GM18951 (cell line): ENCODE measurements around the gene SEMA5B.

Experiments used
- POLR2A ChIP-seq: IDR thresholded peaks from 4 replicates; pipeline ENCODE4 v1.6.1; 2011; ENCODE audit warnings: mild to moderate bottlenecking; ENCODE audit not compliant: insufficient read length, insufficient read depth; ENCODE audit errors: extremely low read depth
- in situ Hi-C: fragments of 300-500 bp; cut with MboI; formaldehyde crosslinking; loops from one replicate; pipeline ENCODE4 v1.12.0; 2022; ENCODE audit warnings: low sequenced_read_pairs, mixed read lengths, inconsistent platforms; ENCODE audit not compliant: unreplicated experiment

The SEMA5B gene

DNA sequence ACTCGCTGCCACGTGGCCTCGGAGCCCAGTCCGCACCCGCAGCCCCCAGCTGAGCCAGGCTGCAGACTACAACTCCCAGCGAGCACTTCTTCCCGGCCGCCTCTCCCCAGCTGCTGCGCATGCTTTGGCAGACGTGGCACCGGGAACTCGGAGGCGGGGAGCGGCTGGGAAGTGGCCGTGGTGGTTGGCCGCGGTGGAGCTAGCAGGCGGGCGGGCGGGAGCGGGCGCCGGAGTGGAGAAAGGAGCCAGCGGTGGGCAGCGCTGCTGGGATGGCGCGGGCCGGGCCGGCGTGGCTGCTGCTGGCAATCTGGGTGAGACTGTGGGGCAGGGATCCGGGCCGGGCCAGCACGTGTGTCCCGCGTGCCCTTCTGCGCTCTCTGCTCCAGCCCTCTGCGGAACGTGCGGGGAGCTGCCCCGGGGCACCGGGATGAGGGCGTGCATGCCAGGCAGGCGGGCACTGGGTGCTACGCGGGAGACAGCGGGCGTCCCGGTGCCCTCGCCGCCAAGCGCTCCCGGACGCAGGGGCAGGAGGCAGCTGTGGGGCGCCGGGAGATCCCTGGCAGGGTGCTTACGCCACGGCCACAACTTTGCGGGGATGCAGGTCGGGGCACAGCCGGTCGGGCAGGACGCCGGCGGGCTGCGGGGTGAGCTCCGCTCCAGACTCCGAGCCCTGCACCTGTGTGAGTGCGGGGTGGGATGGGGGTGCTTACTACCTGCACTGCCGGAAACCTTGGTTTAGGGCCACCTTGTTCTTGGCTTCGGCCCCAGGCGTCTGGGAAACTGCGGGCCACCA, 39.5 kb upstream of the SEMA5B start, which contains the start of gene PDIA5:
TSS of gene PDIA5 (plus strand) at position 130 of the 793 bp plus-strand sequence. CDS start at position 270, 140 bp downstream.
- TF ChIP-seq POLR2A, result peak; percentile 71
- in situ Hi-C loops, result no loop called here

DNA sequence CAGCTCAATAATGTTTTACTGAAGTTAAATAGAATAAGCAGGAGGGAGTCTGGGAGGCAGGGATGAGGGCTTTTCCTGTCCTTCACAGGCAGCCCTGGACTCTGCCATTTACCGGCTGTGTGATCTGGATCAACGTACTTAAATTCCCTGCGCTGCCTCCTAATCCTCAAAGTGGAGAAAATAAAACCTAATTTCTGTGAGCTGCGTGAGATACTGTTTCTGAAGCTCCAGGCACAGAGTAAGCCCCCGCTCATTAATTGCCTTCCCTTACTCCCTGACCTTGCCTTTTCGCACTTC, 39.0 kb upstream of the SEMA5B start:
- in situ Hi-C loops, result no loop called here
- TF ChIP-seq POLR2A, result no peak

DNA sequence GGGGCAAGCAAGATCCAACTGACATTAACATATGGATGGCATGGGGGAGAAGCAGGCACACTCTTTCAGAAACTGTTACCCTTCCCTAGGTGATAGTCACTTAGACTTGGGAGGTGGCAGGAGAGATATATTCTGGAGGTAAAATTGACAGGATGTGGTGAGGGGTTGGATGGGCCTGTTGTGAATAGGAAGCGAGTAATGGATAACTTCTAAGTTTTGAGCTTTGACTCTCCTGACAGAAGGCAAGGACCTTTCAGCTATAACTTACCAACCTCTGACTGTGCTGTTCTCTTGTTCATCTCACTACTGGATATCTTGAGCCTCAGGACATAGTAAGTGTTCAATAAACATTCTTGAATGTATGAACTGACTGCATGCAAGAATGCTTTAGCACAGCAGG, 37.4 kb upstream of the SEMA5B start:
- in situ Hi-C loops, result no loop called here
- no peak for TF ChIP-seq POLR2A

DNA sequence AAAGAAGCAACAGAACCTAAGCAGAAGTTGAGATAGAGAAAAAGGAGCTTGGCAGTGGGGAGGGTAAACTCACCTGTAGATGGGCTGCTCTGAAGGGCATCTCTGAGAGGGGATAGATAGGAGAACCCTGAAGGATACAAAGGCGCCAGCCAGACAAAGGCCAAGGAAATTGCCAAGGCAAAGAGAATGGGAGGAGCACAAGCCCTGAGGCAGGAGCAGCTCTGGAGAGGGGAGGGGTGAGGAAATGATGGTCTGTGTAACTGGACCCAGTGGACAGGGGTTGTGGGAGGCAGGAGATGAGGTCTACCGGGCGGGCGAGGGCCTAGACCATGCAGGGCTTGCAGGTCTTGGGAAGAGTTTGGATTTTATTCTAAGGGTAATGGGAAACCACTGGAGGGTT, 36.9 kb upstream of the SEMA5B start:
- in situ Hi-C loops, result no loop called here
- no peak for TF ChIP-seq POLR2A

DNA sequence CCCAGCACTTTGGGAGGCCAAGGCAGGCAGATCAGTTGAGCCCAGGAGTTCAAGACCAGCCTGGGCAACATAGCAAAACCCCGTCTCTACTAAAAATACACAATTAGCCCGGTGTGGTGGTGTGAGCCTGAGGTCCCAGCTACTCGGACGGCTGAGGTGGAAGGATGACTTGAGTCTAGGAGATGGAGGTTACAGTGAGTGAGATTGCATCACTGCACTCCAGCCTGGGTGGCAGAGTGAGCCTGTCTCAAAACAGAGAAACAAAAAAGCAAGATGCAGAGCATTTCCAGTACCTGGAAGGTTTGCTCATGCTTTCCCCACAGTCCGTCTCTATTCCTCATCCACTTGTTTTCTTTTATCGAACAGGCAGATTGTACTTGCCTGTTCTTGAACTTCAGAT, 35.5 kb upstream of the SEMA5B start:
- TF ChIP-seq POLR2A, result no peak
- in situ Hi-C loops, result no loop called here

DNA sequence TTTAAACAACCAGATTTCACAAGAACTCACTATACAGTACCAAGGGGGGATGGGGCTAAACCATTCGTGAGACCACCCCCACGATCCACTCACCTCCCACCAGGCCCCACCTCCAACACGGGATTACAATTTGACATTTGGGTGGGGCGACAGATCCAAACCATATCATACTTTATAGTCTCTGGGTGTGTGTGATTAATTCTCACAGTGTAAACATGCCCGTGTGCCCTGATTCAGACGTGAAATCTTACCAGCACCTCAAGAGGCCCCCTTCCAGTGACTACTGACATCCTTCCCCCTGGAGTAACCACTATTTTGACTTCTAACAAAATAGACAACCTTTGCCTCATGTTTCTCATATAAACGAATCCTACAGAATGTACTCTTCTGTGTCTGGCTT, 34.3 kb upstream of the SEMA5B start:
- in situ Hi-C loops, result no loop called here
- TF ChIP-seq POLR2A, result no peak

DNA sequence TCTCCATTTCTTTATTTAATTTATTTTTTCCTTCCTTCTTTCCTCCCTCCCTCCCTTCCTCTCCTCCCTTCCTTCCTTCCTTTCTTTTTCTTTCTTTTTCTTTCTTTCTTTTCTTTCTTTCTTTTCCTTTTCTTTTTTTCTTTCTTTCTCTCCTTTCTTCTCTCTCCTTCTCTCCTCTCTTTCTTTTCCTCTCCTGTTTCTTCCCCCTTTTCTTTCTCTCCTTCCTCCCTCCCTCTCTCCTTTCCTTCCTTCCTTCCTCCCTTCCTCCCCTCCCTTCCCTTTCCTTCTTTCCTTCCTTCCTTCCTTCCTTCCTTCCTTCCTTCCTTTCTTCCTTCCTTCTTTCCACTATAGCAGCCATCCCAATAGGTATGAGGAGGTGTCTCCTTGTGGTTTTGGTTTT, 32.5 kb upstream of the SEMA5B start:
- TF ChIP-seq POLR2A, result no peak
- in situ Hi-C loops, result no loop called here

DNA sequence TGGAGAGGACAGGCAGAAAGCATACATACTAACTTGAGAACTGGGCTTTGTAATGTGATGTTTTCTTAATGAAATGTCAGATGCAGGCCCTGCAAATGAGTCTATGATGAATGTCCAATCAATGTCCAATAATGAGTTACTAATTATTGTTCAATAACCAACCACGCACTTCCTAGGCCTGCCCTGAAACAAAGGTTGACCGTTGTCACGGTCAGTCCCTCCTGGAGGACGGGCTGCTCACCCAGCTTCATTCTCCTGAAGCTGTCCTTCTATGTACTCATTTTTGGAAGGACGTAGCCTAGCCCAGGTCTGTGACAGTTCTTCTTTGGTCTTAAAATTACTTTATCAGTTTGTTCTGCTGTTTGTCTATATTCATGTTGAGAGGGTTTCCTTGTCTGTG, 30.9 kb upstream of the SEMA5B start:
- in situ Hi-C loops, result no loop called here
- no peak for TF ChIP-seq POLR2A

DNA sequence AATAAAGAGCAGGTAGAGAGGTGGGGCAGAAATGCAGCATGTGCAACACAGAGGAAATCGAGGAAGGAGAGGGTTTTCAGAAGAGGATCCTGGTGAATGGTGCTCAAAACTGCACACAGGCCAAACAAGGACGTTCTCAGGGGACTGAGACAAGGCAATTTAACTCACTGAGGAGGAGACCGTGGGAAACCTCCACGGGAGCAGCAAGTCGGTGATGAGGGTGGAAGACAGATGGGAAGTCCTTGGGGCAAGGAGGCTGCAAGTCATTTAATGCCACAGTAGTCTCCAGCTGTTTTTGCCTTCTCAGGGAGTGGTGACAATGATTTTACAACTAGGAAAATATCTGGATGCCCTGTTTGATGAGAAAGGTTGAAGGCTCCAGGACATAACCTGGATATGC, 27.8 kb upstream of the SEMA5B start:
- TF ChIP-seq POLR2A, result no peak
- in situ Hi-C loops, result no loop called here

DNA sequence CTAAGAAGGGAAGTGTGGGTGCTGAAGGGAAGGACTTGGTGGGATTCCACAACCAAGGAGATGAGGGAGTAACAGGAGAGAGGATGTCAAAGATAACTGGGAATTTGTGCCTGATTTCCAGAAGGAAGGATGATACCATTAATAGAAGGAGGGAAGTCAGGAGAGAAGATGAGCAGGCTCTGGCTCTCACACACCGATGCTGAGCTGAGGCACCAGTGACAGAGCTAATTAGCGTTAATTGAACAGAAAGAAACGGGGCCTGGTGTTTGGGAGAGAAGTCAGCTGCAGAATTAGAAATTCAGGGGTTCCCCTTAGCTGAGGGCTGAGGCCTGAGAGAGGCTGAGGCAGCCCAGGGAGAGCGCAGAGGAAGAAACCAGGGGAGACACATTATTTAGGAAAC, 27.4 kb upstream of the SEMA5B start:
- in situ Hi-C loops, result no loop called here
- TF ChIP-seq POLR2A, result no peak

DNA sequence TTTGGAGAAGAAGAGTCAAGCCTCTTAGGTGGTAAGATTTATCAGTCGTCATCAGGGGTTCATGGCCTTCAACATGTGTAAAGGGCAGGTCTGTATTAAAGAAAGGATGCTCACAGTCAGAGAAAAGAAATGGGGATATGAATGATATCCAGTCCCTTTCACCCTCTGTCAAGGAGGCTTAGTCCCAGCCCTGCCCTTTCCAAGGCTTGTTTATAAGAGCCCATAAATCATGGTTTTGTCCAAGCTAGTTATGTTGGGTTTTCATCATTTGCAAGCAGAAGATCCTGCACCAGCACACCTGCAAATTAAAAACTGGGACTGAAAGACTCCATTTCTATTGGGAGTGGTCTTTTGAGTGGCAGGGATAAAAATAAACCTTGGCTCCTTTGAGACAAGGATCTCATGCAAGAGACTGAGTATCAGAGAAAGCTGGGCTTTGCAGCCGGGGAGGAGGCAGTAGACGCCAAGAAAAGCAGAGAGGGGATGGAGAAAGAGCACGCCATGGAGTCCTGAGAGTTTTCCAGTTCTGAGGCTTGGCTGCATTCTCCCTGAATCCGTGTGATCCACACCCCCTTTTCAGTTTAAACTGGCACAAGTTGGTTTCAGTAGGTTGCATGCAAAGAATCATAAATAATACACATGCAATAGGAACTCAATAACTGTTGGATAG, 26.7 kb upstream of the SEMA5B start:
- no peak for TF ChIP-seq POLR2A
- in situ Hi-C loops, result no loop called here

DNA sequence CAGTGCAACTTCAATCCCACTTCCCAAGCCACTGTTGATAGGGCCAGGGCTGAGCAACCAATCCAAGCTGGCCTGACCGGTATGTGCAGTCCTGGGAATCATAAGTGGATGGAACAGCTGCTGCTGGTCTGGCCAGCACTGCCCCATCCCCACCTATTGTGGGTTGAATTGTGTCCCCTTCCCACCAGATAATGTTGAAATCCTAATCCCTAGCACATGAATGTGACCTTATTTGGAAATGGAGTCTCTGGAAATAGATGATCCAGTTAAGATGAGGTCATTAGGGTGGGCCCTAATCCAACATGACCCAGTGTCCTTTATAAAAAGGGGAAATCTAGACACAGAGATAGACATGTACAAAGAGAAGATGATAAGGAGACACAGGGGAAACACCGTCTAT, 25.5 kb upstream of the SEMA5B start:
- in situ Hi-C loops, result no loop called here
- TF ChIP-seq POLR2A, result no peak

DNA sequence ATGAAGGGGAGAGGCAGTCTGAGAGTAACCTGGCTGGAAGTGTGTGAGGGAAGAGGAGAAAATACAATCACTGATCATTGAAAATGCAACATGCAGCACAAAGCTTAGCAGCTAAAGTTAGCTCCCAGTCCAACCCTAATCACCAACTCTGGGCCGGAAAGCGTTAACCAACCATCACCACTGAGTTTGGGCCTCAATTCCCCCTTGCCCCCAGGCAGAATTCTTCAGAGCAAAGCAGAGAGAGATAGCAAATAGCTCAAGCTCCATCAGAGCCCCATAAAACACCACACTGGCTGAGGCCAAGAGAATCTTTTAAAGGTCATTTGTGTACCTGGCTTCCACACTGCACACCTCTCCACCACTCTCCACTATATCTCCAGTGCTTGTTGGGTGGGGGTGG, 23.1 kb upstream of the SEMA5B start:
- TF ChIP-seq POLR2A, result no peak
- in situ Hi-C loops, result no loop called here
